HepG2 (cell line): ENCODE data around the gene ZSCAN31. TPM values are rescaled to one million over a fixed set of nuclear protein-coding genes. Genes with fewer than 3 reads are reported as not detected.

Experiments used
- ATAC-seq: fragments of 200-7000 bp; cut with Tn5 transposase; 3 replicates; pipeline ENCODE4 v1.9.1; 2020; ENCODE audit warnings: mild to moderate bottlenecking, moderate library complexity
- BruUV-seq: library from RNA; stranded (reverse); fragments of 400-500 nt; replicated peaks from 2 replicates; lab custom pipeline; 2021; lab: Mats Ljungman, UMichigan
- CTCF ChIA-PET: fragments of 300-600 bp; formaldehyde crosslinking; extraction: SDS; loops from one replicate; lab custom pipeline; 2021; ENCODE audit warnings: low total read pairs, inconsistent platforms, low intra/inter-chr PET ratio; lab: Yijun Ruan, JAX
- POLR2A ChIA-PET: fragments of 350-600 bp; sonication (Branson Sonifier 250); formaldehyde crosslinking; loops from one replicate; lab custom pipeline; 2020; ENCODE audit warnings: antibody characterized with exemption, inconsistent platforms; lab: Yijun Ruan, JAX
- DNase-seq: peaks from one replicate; pipeline ENCODE4 v3.0.0-alpha.2; 2015; ENCODE audit warnings: low spot score
- FAIRE-seq: peaks from 3 replicates; lab custom pipeline; 2011; peaks lifted over from hg19 to GRCh38; lab: Jason Lieb, UNC
- H2AFZ ChIP-seq: one replicate; pipeline ENCODE4 v1.6.1; 2011; ENCODE audit warnings: low read length, inconsistent platforms
- H3K27ac ChIP-seq: fragments of 300-600 bp; 3 replicates; pipeline ENCODE4 v1.8.0; 2011; ENCODE audit warnings: mixed run types, mild to moderate bottlenecking, mixed read lengths, low read length, inconsistent platforms; ENCODE audit not compliant: insufficient read depth; ENCODE audit errors: extremely low read length
- H3K27me3 ChIP-seq, 2 experiments: fragments of 200-600 bp in 1 of 2; 2 replicates in 1 of 2; 3 replicates in 1 of 2; pipeline versions ENCODE4 v1.6.0 to v1.8.0; 2011; ENCODE audit warnings: low read length in 2 of 2, mild to moderate bottlenecking in 2 of 2, moderate library complexity in 2 of 2, inconsistent platforms in 1 of 2; ENCODE audit not compliant: insufficient read depth in 2 of 2, control insufficient read depth in 1 of 2
- H3K36me3 ChIP-seq, 2 experiments: fragments of 200-600 bp in 1 of 2; replicated peaks in 1 of 2; 2 replicates in 1 of 2; 3 replicates in 1 of 2; pipeline versions ENCODE4 v1.5.1 to v1.8.0; 2011; ENCODE audit warnings: low read length in 2 of 2, inconsistent platforms in 1 of 2; ENCODE audit not compliant: insufficient read depth in 2 of 2, control insufficient read depth in 1 of 2
- H3K4me1 ChIP-seq: 2 replicates; pipeline ENCODE4 v1.5.1; 2012; ENCODE audit warnings: low read length, inconsistent platforms; ENCODE audit not compliant: insufficient read depth
- H3K4me2 ChIP-seq: 2 replicates; pipeline ENCODE4 v1.6.0; 2011; ENCODE audit warnings: low read depth, low read length, inconsistent platforms
- H3K4me3 ChIP-seq, 3 experiments: fragments of 200-600 bp in 1 of 3; sonication (generic), shearing (Covaris generic) in 1 of 3; replicated peaks in 1 of 3; 2 replicates each; pipeline ENCODE4 v1.5.1; 2011 to 2016; ENCODE audit warnings: low read length in 3 of 3, inconsistent platforms in 2 of 3, low read depth in 2 of 3, mild to moderate bottlenecking in 2 of 3, control low read depth in 1 of 3, mixed read lengths in 1 of 3; ENCODE audit not compliant: insufficient read depth in 1 of 3
- H3K79me2 ChIP-seq: one replicate; pipeline ENCODE4 v1.6.1; 2011; ENCODE audit warnings: low read length, inconsistent platforms; ENCODE audit not compliant: insufficient read depth
- H3K9ac ChIP-seq: 2 replicates; pipeline ENCODE4 v1.6.0; 2011; ENCODE audit warnings: mild to moderate bottlenecking, low read depth, low read length, inconsistent platforms; ENCODE audit not compliant: insufficient read depth
- H3K9me3 ChIP-seq: 2 replicates; pipeline ENCODE4 v1.5.1; 2012; ENCODE audit warnings: mild to moderate bottlenecking, low read length
- H4K20me1 ChIP-seq: 2 replicates; pipeline ENCODE4 v1.6.0; 2011; ENCODE audit warnings: inconsistent platforms, mild to moderate bottlenecking, low read length, moderate library complexity; ENCODE audit not compliant: insufficient read depth
- EHMT2 ChIP-seq: fragments of 200-600 bp; sonication (generic); IDR thresholded peaks from 2 replicates; pipeline ENCODE4 v1.7.0; 2017; ENCODE audit warnings: antibody characterized with exemption, low read depth, low read length, borderline replicate concordance
- FOXC1 ChIP-seq: sonication (generic); formaldehyde crosslinking; IDR thresholded peaks from 2 replicates; pipeline ENCODE4 v1.8.0; 2022; ENCODE audit warnings: mild to moderate bottlenecking, missing genetic modification reagents, borderline replicate concordance
- GABPA ChIP-seq, 2 experiments: IDR thresholded peaks; 2 replicates each; pipeline ENCODE4 v1.6.1; 2011 to 2016; ENCODE audit warnings: low read depth in 2 of 2, low read length in 1 of 2, missing biosample characterization in 1 of 2, missing genetic modification characterization in 1 of 2
- HBP1 ChIP-seq: IDR thresholded peaks from 2 replicates; pipeline ENCODE4 v1.6.1; 2016; ENCODE audit warnings: low read depth, control low read depth
- KDM6A ChIP-seq: IDR thresholded peaks from 2 replicates; pipeline ENCODE4 v1.6.1; 2016; ENCODE audit warnings: low read depth
- MXD4 ChIP-seq: IDR thresholded peaks from 2 replicates; pipeline ENCODE4 v1.6.1; 2016; ENCODE audit warnings: mild to moderate bottlenecking, missing biosample characterization, missing genetic modification reagents
- NCOA1 ChIP-seq: sonication (generic); formaldehyde crosslinking; IDR thresholded peaks from 2 replicates; pipeline ENCODE4 v1.9.0; 2021; ENCODE audit warnings: missing genetic modification reagents
- NFKBIZ ChIP-seq: IDR thresholded peaks from 2 replicates; pipeline ENCODE4 v1.6.1; 2018; ENCODE audit warnings: missing genetic modification reagents, missing compliant biosample characterization
- NFYB ChIP-seq: sonication (generic); formaldehyde crosslinking; IDR thresholded peaks from 2 replicates; pipeline ENCODE4 v1.4.0; 2020; ENCODE audit warnings: missing genetic modification reagents
- RFX1 ChIP-seq: fragments of 450-650 bp; IDR thresholded peaks from 2 replicates; pipeline ENCODE4 v1.6.1; 2017
- SRSF4 ChIP-seq: fragments of 200-400 bp; formaldehyde crosslinking; IDR thresholded peaks from one replicate; pipeline ENCODE4 v1.6.1; 2018; ENCODE audit warnings: mild to moderate bottlenecking, low read depth, low read length, moderate library complexity; ENCODE audit not compliant: poor library complexity, severe bottlenecking
- THRA ChIP-seq: sonication (generic); formaldehyde crosslinking; IDR thresholded peaks from 2 replicates; pipeline ENCODE4 v1.4.0; 2020; ENCODE audit warnings: missing genetic modification reagents, borderline replicate concordance
- TMF1 ChIP-seq: sonication (generic); formaldehyde crosslinking; IDR thresholded peaks from 2 replicates; pipeline ENCODE4 v1.8.1; 2022; ENCODE audit warnings: low read depth, missing genetic modification reagents
- U2AF1 ChIP-seq: fragments of 200-400 bp; formaldehyde crosslinking; optimal IDR thresholded peaks from 2 replicates; pipeline ENCODE3; 2017; ENCODE audit warnings: mild to moderate bottlenecking, low read depth, low read length
- ZNF138 ChIP-seq: sonication (generic); formaldehyde crosslinking; IDR thresholded peaks from 2 replicates; pipeline ENCODE4 v1.5.0; 2020; ENCODE audit warnings: mild to moderate bottlenecking, low read depth, missing genetic modification reagents
- ZNF207 ChIP-seq: fragments of 450-650 bp; IDR thresholded peaks from 2 replicates; pipeline ENCODE4 v1.6.1; 2016; ENCODE audit warnings: antibody characterized with exemption, borderline replicate concordance
- ZNF570 ChIP-seq: sonication (generic); formaldehyde crosslinking; IDR thresholded peaks from 2 replicates; pipeline ENCODE4 v1.4.0; 2020; ENCODE audit warnings: mild to moderate bottlenecking, missing genetic modification reagents, borderline replicate concordance
- ZNF580 ChIP-seq: IDR thresholded peaks from 2 replicates; pipeline ENCODE4 v1.6.1; 2016; ENCODE audit warnings: low read depth, borderline replicate concordance
- ZNF737 ChIP-seq: sonication (generic); formaldehyde crosslinking; IDR thresholded peaks from 2 replicates; pipeline ENCODE4 v1.5.0; 2020; ENCODE audit warnings: missing genetic modification reagents, mild to moderate bottlenecking, borderline replicate concordance
- WGBS: methylation state at CpG from one replicate; pipeline ENCODE4 v1.1.6; 2017; ENCODE audit warnings: low lambda C conversion rate; 5-methylcytosine and 5-hydroxymethylcytosine counted together
- in situ Hi-C: cut with HindIII; loops from 2 replicates; pipeline ENCODE4 v1.10.0; 2017; ENCODE audit warnings: low pct_unique_long_range_greater_than_20kb; ENCODE audit not compliant: extremely low pct_ligation_motif_present
- intact Hi-C: fragments of 100-400 bp; cut with micrococcal nuclease; formaldehyde crosslinking; loops from one replicate; pipeline ENCODE4 v1.10.0; 2022; ENCODE audit not compliant: unreplicated experiment
- polyA plus RNA-seq, 8 experiments: library from polyadenylated mRNA; depleted of rRNA in 3 of 8; stranded (reverse) in 7 of 8; unstranded in 1 of 8; fragments of >200 nt; fragmentation: Illumina TruSeq in 4 of 8; extraction: Trizol in 4 of 8; gene quantifications; 2 replicates each; pipeline versions ENCODE4 v1.2.1 to v1.2.3, GENCODE V29; 2011 to 2016; ENCODE audit warnings: low read depth in 4 of 8, missing spikeins in 1 of 8, mixed read lengths in 1 of 8; ENCODE audit not compliant: insufficient read depth in 1 of 8
- total RNA-seq, 5 experiments: library from RNA; depleted of rRNA; stranded (reverse); fragments of >200 nt; fragmentation: Illumina TruSeq; extraction: Trizol; gene quantifications; 2 replicates each; pipeline ENCODE4 v1.2.3, GENCODE V29; 2016; ENCODE audit warnings: low read depth in 1 of 5

The ZSCAN31 gene
- total and polyA plus RNA-seq, 2 of the 13 experiments (the other 11 are each of a cell fraction or from before 2014, with no cell fraction given): 5.3 to 6.2 TPM

- intact Hi-C loops: no loop called here
- in situ Hi-C loops: no loop called here
Measured at GRCh38 chr6:28370440-28370839, 34.5 kb upstream of the ZSCAN31 start.

GRCh38 chr6:28369463-28369862 is 33.5 kb upstream of the ZSCAN31 start:
- no peaks in the 10 kb centered on the region for H3K4me1 ChIP-seq
- FAIRE-seq (no peak), ATAC-seq (no peak), DNase-seq (no peak)
- H3K9me3 ChIP-seq: no peaks in the 10 kb centered on the region
- no peak overlapping the region for H3K4me2 ChIP-seq
- TF ChIP-seq NFKBIZ (no peak), MXD4 (CRISPR knock-in tag) (no peak), HBP1 (CRISPR knock-in tag) (no peak), ZNF138 (CRISPR knock-in tag) (no peak), KDM6A (no peak), ZNF580 (no peak), SRSF4 (no peak), EHMT2 (no peak), ZNF570 (no peak), NCOA1 (CRISPR knock-in tag) (no peak), TMF1 (CRISPR knock-in tag) (no peak), GABPA (IDR thresholded peaks at IDR 0.05; ENCODE audit: low read depth, low read length) (no peak), GABPA (CRISPR knock-in tag; IDR thresholded peaks at IDR 0.05; ENCODE audit: low read depth) (no peak), THRA (CRISPR knock-in tag) (no peak), U2AF1 (no peak), ZNF207 (no peak)
- in situ Hi-C loops: no loop called here
- peaks cover 5 to 13% of the 10 kb centered on the region in 2 experiments; a peak in 4 of 5 replicates for H3K36me3 ChIP-seq
- H3K27me3 ChIP-seq: no peaks in the 10 kb centered on the region
- no peak overlapping the region for H3K4me3 ChIP-seq
- no peak overlapping the region for H3K27ac ChIP-seq
- no peak overlapping the region for H3K9ac ChIP-seq
- WGBS: 92% methylated on average over 3 of the region's 3 CpGs
- no peaks in the 10 kb centered on the region for H3K79me2 ChIP-seq
- no peak overlapping the region for H2AFZ ChIP-seq
- intact Hi-C loops: no loop called here
- no peaks in the 10 kb centered on the region for H4K20me1 ChIP-seq
- ChIA-PET POLR2A (no interaction called here), CTCF (no interaction called here)
- no TSS peak for BruUV-seq

More at GRCh38 chr6:28370440-28370839, 34.5 kb upstream of the ZSCAN31 start:
- Histone ChIP-seq H3K4me2 (no peak overlapping the region), H3K9ac (no peak overlapping the region), H2AFZ (no peak overlapping the region), H4K20me1 (no peaks in the 10 kb centered on the region), H3K36me3 (peaks cover 0 to 6% of the 10 kb centered on the region in 2 experiments; a peak in 3 of 5 replicates), H3K9me3 (no peaks in the 10 kb centered on the region), H3K4me3 (no peak overlapping the region), H3K79me2 (no peaks in the 10 kb centered on the region), H3K27ac (no peak overlapping the region), H3K4me1 (no peaks in the 10 kb centered on the region), H3K27me3 (no peaks in the 10 kb centered on the region)
- no peak for DNase-seq
- 55% methylated on average over 2 of the region's 2 CpGs for WGBS
- ChIA-PET POLR2A (interaction anchor here (1.0 to 1.7 kb wide), 2 partner anchors 13 to 532 kb away, joined by 3 to 6 read pairs; a partner anchor contains a TSS), CTCF (no interaction called here)
- BruUV-seq: no TSS peak
- no peak for ATAC-seq
- FAIRE-seq: no peak
- no peak for TF ChIP-seq ZNF737 (CRISPR knock-in tag)
- no peak for TF ChIP-seq FOXC1 (CRISPR knock-in tag)
- no peak for TF ChIP-seq NFYB (CRISPR knock-in tag)
- TF ChIP-seq RFX1: no peak
